Heart left ventricle (tissue), 16 donors: ENCODE data around the gene PEPD. TPM values are rescaled to one million over a fixed set of nuclear protein-coding genes. Genes with fewer than 3 reads are reported as not detected.

Experiments used
- ATAC-seq, 4 donors: fragments of 200-7000 bp; cut with Tn5 transposase; one replicate each; pipeline ENCODE4 v1.9.1; 2020 to 2022; ENCODE audit warnings: moderate library complexity in 4 of 4, mild to moderate bottlenecking in 3 of 4, moderate number of reproducible peaks in 1 of 4
- DNase-seq, 5 donors: peaks; one replicate each; pipeline ENCODE4 v3.0.0-alpha.2; 2020
- H3K27ac ChIP-seq, 12 donors: fragments of 200-600 bp; sonication (generic) in 4 of 12; one replicate each; pipeline versions ENCODE4 v1.5.0 to v1.8.0; 2016 to 2022; ENCODE audit warnings: mild to moderate bottlenecking in 2 of 12
- H3K27me3 ChIP-seq, 9 donors: fragments of 200-600 bp; sonication (generic) in 2 of 9; one replicate each; pipeline versions ENCODE4 v1.5.1 to v1.8.0; 2016 to 2022; ENCODE audit warnings: mild to moderate bottlenecking in 3 of 9
- H3K36me3 ChIP-seq, 9 donors: fragments of 200-600 bp; sonication (generic) in 2 of 9; one replicate each; pipeline versions ENCODE4 v1.5.0 to v1.8.0; 2018 to 2022; ENCODE audit warnings: mild to moderate bottlenecking in 2 of 9
- H3K4me1 ChIP-seq, 12 donors: fragments of 200-600 bp; sonication (generic) in 4 of 12; one replicate each; pipeline versions ENCODE4 v1.5.0 to v1.8.0; 2016 to 2022; ENCODE audit warnings: mild to moderate bottlenecking in 3 of 12
- H3K4me3 ChIP-seq, 12 donors: fragments of 200-600 bp; sonication (generic) in 4 of 12; one replicate each; pipeline versions ENCODE4 v1.5.0 to v1.8.0; 2017 to 2022; ENCODE audit warnings: mild to moderate bottlenecking in 9 of 12, moderate library complexity in 4 of 12
- H3K9me3 ChIP-seq, 12 donors: fragments of 200-600 bp; sonication (generic) in 4 of 12; one replicate each; pipeline versions ENCODE4 v1.5.0 to v1.8.0; 2016 to 2022; ENCODE audit warnings: mild to moderate bottlenecking in 1 of 12
- CTCF ChIP-seq, 12 donors: fragments of 200-600 bp; sonication (generic) in 4 of 12; IDR thresholded peaks; one replicate each; pipeline versions ENCODE4 v1.5.0 to v1.8.0; 2018 to 2022; ENCODE audit warnings: antibody characterized with exemption in 12 of 12, mild to moderate bottlenecking in 5 of 12
- POLR2A ChIP-seq, 2 donors: fragments of 450-650 bp; IDR thresholded peaks; one replicate each; pipeline ENCODE4 v1.6.1; 2017; ENCODE audit warnings: antibody characterized with exemption in 2 of 2, mild to moderate bottlenecking in 2 of 2, moderate library complexity in 2 of 2
- WGBS, 4 donors: extraction: QIAGEN DNeasy Blood & Tissue Kit in 2 of 4; methylation state at CpG; one replicate each; pipeline versions ENCODE4 v1.1.5 to v1.1.7; 2013 to 2018; 5-methylcytosine and 5-hydroxymethylcytosine counted together
- intact Hi-C, 10 donors: fragments of 100-400 bp; cut with DNase I; formaldehyde crosslinking; loops; one replicate each; pipeline versions ENCODE4 v1.11.1 to v1.14.2; 2022
- polyA plus RNA-seq, 2 donors: library from polyadenylated mRNA; stranded (reverse); fragments of 200-250 nt; gene quantifications; one replicate each; pipeline ENCODE4 v1.2.3, GENCODE V29; 2013
- total RNA-seq, 9 donors: library from RNA; depleted of rRNA in 2 of 9; stranded (reverse); fragments of >200 nt in 2 of 9; fragmentation: NEBNext Ultra II Directional in 3 of 9; extraction: Animal tissue kit (Norgen Biotek cat#: 25700) in 3 of 9; gene quantifications; one replicate each; pipeline versions ENCODE4 v1.1.0 to v1.2.4, GENCODE V29; 2016 to 2023
- donor health status: ischemic (EF 13 %, LVEDD 7.1; RV severe dilation, severe dysfunction).
- donor health status: healthy with polysubstance abuse.
- donor health status: DM: no; HTN: yes; CAD: no.
- donor health status: DM: no; HTN: no; CAD: no.
- donor health status: ischemic (EF 25% LVEDD 6.9; RV normal size, moderate dysfunction).
- donor health status: ischemic (EF 25% LVEDD 5.7; RV mildly dilated, moderate dysfunction).
- donor health status: healthy.
- donor health status: DM: yes; HTN: yes; CAD: no.
- donor health status: ischemic (EF 35%, LVEDD 5.7; RV mildly dilated, moderate dysfunction).
- donor health status: nonischemic (EF 11% LVEDD 7.7; RV severe dilation, severe dysfunction).
- donor health status: DM: yes; HTN: yes; CAD: no.
- donor health status: PGD.
- donor health status: ischemic (EF 29% LVEDD 5.4; RV normal size, mild dysfunction).
- donor health status: nonischemic (EF 23%, LVEDD 6.1; RV moderate dilation, normal function).

The PEPD gene
- total and polyA plus RNA-seq, 11 donors: 19.4 to 45.7 (median 29.9) TPM

DNA sequence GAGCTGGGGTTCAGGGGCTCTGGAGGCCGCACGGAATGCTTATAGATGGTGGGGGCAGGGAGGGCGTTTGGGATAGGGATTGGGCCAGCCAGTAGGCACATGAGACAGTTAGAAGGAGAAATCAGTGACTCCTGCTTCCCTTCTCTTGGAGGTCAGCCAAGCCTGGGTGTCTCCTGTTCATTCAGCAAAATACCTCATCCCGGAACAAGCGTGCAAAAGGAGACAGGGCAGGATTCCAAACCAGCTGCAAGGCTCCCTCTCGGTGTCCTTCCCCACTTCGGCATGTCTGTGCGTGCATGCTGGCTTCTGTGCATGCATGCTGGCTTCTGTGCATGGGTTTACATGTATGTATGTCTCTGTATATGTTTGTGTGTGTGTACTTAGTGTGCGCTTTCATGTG lies 37.3 kb upstream of the PEPD start:
- intact Hi-C loops: no loop called here
- H3K4me1 ChIP-seq: no peaks in the 10 kb centered on the region
- H3K27me3 ChIP-seq: peaks cover 0 to 13% (median 0%) of the 10 kb centered on the region in 9 donors
- DNase-seq (no peak), ATAC-seq (no peak)
- H3K9me3 ChIP-seq: no peaks in the 10 kb centered on the region
- no peak for TF ChIP-seq POLR2A (IDR thresholded peaks at IDR 0.05)
- no peak for TF ChIP-seq CTCF (IDR thresholded peaks at IDR 0.05)
- WGBS, 4 donors: 59 to 71% (median 66%) methylated on average over 8 to 9 of the region's 9 CpGs
- H3K27ac ChIP-seq: no peak overlapping the region
- H3K4me3 ChIP-seq: no peak overlapping the region
- no peaks in the 10 kb centered on the region for H3K36me3 ChIP-seq

GRCh38 chr19:33558151-33558550 lies 36.6 kb upstream of the PEPD start:
- H3K27me3 ChIP-seq: peaks cover 0 to 11% (median 0%) of the 10 kb centered on the region in 9 donors
- H3K27ac ChIP-seq: no peak overlapping the region
- WGBS, 4 donors: 56 to 66% (median 60%) methylated on average over 8 of the region's 8 CpGs
- H3K4me1 ChIP-seq: no peaks in the 10 kb centered on the region
- no peak overlapping the region for H3K4me3 ChIP-seq
- no peak for ATAC-seq
- intact Hi-C loops: no loop called here
- H3K9me3 ChIP-seq: no peaks in the 10 kb centered on the region
- DNase-seq: no peak
- TF ChIP-seq CTCF (IDR thresholded peaks at IDR 0.05): no peak
- no peak for TF ChIP-seq POLR2A (IDR thresholded peaks at IDR 0.05)
- H3K36me3 ChIP-seq: no peaks in the 10 kb centered on the region

DNA sequence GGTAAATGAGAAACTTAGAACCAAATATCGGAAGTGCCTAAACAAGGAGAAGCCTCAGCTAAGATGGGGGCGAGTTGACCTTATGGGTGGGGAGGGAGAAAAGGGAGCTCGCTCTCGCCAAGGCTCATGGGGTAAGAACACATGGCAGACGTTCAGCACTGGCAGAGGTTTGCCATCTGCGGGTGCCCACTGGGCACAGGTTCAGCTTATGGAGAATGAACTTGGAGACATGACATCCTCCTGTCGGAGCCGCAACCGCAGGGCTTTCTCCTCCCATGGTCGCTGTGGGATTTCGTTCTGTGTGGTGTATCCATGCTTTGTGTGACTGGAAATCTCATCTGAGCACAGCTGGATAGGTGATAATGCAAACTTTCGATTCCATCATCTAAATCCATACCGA lies 36.1 kb upstream of the PEPD start:
- Histone ChIP-seq H3K4me1 (no peaks in the 10 kb centered on the region), H3K4me3 (no peak overlapping the region), H3K27ac (no peak overlapping the region), H3K27me3 (peaks cover 0 to 6% (median 0%) of the 10 kb centered on the region in 9 donors), H3K36me3 (no peaks in the 10 kb centered on the region), H3K9me3 (no peaks in the 10 kb centered on the region)
- DNase-seq (no peak), ATAC-seq (no peak)
- no peak for TF ChIP-seq CTCF (IDR thresholded peaks at IDR 0.05)
- no peak for TF ChIP-seq POLR2A (IDR thresholded peaks at IDR 0.05)
- intact Hi-C loops: no loop called here
- 79 to 88% (median 83%) methylated on average over 13 of the region's 13 CpGs for WGBS, 4 donors

- Histone ChIP-seq H3K27ac (no peak overlapping the region), H3K9me3 (no peaks in the 10 kb centered on the region), H3K4me1 (no peaks in the 10 kb centered on the region), H3K4me3 (no peak overlapping the region), H3K27me3 (peaks cover 0 to 3% (median 0%) of the 10 kb centered on the region in 9 donors), H3K36me3 (no peaks in the 10 kb centered on the region)
- no peak for TF ChIP-seq POLR2A (IDR thresholded peaks at IDR 0.05)
- no peak for TF ChIP-seq CTCF (IDR thresholded peaks at IDR 0.05)
- DNase-seq: peak in 1 of 5 donors; percentile 15
- no peak for ATAC-seq
- WGBS, 4 donors: 76 to 79% (median 78%) methylated on average over 8 to 10 of the region's 10 CpGs
- intact Hi-C loops: no loop called here
These were observed 35.6 kb upstream of the PEPD start for GRCh38 chr19:33557196-33557595.
